H9 (cell line): ENCODE measurements around the gene CLCN6. TPM values are rescaled to one million over a fixed set of nuclear protein-coding genes. Genes with fewer than 3 reads are reported as not detected.

ENCODE experiments used
- DNase-seq: peaks from one replicate; pipeline ENCODE4 v3.0.0-alpha.2; 2017
- H2AFZ ChIP-seq: one replicate; pipeline ENCODE4 v1.6.1; 2013; ENCODE audit warnings: mild to moderate bottlenecking, low read length, control low read depth, moderate library complexity
- H2AK5ac ChIP-seq: 2 replicates; pipeline ENCODE4 v1.6.1; 2013; ENCODE audit warnings: low read length, control low read depth, mixed read lengths; ENCODE audit not compliant: insufficient read length
- H2BK120ac ChIP-seq: one replicate; pipeline ENCODE4 v1.6.1; 2013; ENCODE audit warnings: low read depth, mild to moderate bottlenecking, low read length, control low read depth, inconsistent platforms; ENCODE audit not compliant: poor library complexity, severe bottlenecking
- H2BK12ac ChIP-seq: 2 replicates; pipeline ENCODE4 v1.6.1; 2013; ENCODE audit warnings: low read length, control low read depth, mixed read lengths, low read depth; ENCODE audit not compliant: insufficient read length
- H2BK15ac ChIP-seq: 2 replicates; pipeline ENCODE4 v1.6.1; 2013; ENCODE audit warnings: low read depth, low read length, control low read depth
- H2BK20ac ChIP-seq: one replicate; pipeline ENCODE4 v1.6.1; 2013; ENCODE audit warnings: low read depth, mild to moderate bottlenecking, low read length, control low read depth, inconsistent platforms; ENCODE audit not compliant: poor library complexity, severe bottlenecking
- H2BK5ac ChIP-seq: 2 replicates; pipeline ENCODE4 v1.6.1; 2013; ENCODE audit warnings: low read length, control low read depth, mixed read lengths; ENCODE audit not compliant: insufficient read length
- H3K14ac ChIP-seq: 2 replicates; pipeline ENCODE4 v1.6.1; 2013; ENCODE audit warnings: low read length, control low read depth; ENCODE audit not compliant: insufficient read depth
- H3K18ac ChIP-seq: 2 replicates; pipeline ENCODE4 v1.6.1; 2013; ENCODE audit warnings: low read depth, mild to moderate bottlenecking, mixed read lengths, low read length, control low read depth; ENCODE audit not compliant: insufficient read length
- H3K23ac ChIP-seq: 2 replicates; pipeline ENCODE4 v1.6.1; 2013; ENCODE audit warnings: low read length, control low read depth, mixed read lengths, low read depth; ENCODE audit not compliant: insufficient read length
- H3K23me2 ChIP-seq: 2 replicates; pipeline ENCODE4 v1.6.1; 2013; ENCODE audit warnings: low read depth, mild to moderate bottlenecking, mixed read lengths, low read length, control low read depth; ENCODE audit not compliant: insufficient read length, poor library complexity, severe bottlenecking
- H3K27ac ChIP-seq: 2 replicates; pipeline ENCODE4 v1.5.1; 2013; ENCODE audit warnings: low read length, control low read depth, mixed read lengths, low read depth; ENCODE audit not compliant: insufficient read length
- H3K27me3 ChIP-seq: 2 replicates; pipeline ENCODE4 v1.6.1; 2013; ENCODE audit warnings: low read length, control low read depth, inconsistent platforms; ENCODE audit not compliant: insufficient read depth
- H3K4ac ChIP-seq: 2 replicates; pipeline ENCODE4 v1.6.1; 2013; ENCODE audit warnings: low read depth, mild to moderate bottlenecking, control low read depth, inconsistent platforms, low read length, moderate library complexity
- H3K4me1 ChIP-seq: 2 replicates; pipeline ENCODE4 v1.6.1; 2013; ENCODE audit warnings: low read length, control low read depth, inconsistent platforms; ENCODE audit not compliant: insufficient read depth
- H3K4me2 ChIP-seq: 2 replicates; pipeline ENCODE4 v1.6.1; 2013; ENCODE audit warnings: low read length, control low read depth, mixed read lengths; ENCODE audit not compliant: insufficient read length, insufficient read depth
- H3K56ac ChIP-seq: 2 replicates; pipeline ENCODE4 v1.6.1; 2013; ENCODE audit warnings: low read depth, mild to moderate bottlenecking, mixed read lengths, low read length, control low read depth; ENCODE audit not compliant: insufficient read length
- H3K79me1 ChIP-seq: 2 replicates; pipeline ENCODE4 v1.6.1; 2013; ENCODE audit warnings: low read depth, mild to moderate bottlenecking, moderate library complexity, low read length, control low read depth, inconsistent platforms; ENCODE audit not compliant: insufficient read depth, poor library complexity, severe bottlenecking
- H3K79me2 ChIP-seq: 2 replicates; pipeline ENCODE4 v1.6.1; 2013; ENCODE audit warnings: low read length, control low read depth, inconsistent platforms; ENCODE audit not compliant: insufficient read depth
- H3K9ac ChIP-seq: 2 replicates; pipeline ENCODE4 v1.6.1; 2013; ENCODE audit warnings: low read length, control low read depth, mixed read lengths; ENCODE audit not compliant: insufficient read length; ENCODE audit errors: extremely low read depth
- H3K9me3 ChIP-seq: one replicate; pipeline ENCODE4 v1.6.1; 2013; ENCODE audit warnings: low read depth, low read length, inconsistent platforms; ENCODE audit not compliant: control insufficient read depth
- H3T11ph ChIP-seq: one replicate; pipeline ENCODE4 v1.6.1; 2013; ENCODE audit warnings: mild to moderate bottlenecking, low read length, control low read depth, inconsistent platforms
- H4K20me1 ChIP-seq: one replicate; pipeline ENCODE4 v1.6.1; 2013; ENCODE audit not compliant: control insufficient read depth, insufficient read length, insufficient read depth
- H4K5ac ChIP-seq: 2 replicates; pipeline ENCODE4 v1.6.1; 2013; ENCODE audit warnings: low read depth, mild to moderate bottlenecking, mixed read lengths, low read length, control low read depth; ENCODE audit not compliant: insufficient read length
- H4K8ac ChIP-seq: replicated peaks from 2 replicates; pipeline ENCODE4 v1.6.1; 2013; ENCODE audit warnings: low read length, control low read depth, mixed read lengths, low read depth; ENCODE audit not compliant: insufficient read length
- H4K91ac ChIP-seq: 2 replicates; pipeline ENCODE4 v1.6.1; 2013; ENCODE audit warnings: low read depth, mild to moderate bottlenecking, moderate library complexity, mixed read lengths, low read length, control low read depth; ENCODE audit not compliant: insufficient read length
- H3K27ac Mint-ChIP-seq, 3 experiments: 2 replicates in 2 of 3; 3 replicates in 1 of 3; pipeline ENCODE4 v1.8.0; 2020 to 2021; ENCODE audit warnings: mixed read lengths in 3 of 3, mild to moderate bottlenecking in 1 of 3, moderate library complexity in 1 of 3
- H3K27me3 Mint-ChIP-seq: 2 replicates; pipeline ENCODE4 v1.8.0; 2021; ENCODE audit warnings: low read depth, mild to moderate bottlenecking, moderate library complexity, mixed read lengths
- H3K36me3 Mint-ChIP-seq, 3 experiments: 2 replicates in 2 of 3; 3 replicates in 1 of 3; pipeline ENCODE4 v1.8.0; 2020 to 2021; ENCODE audit warnings: low read depth in 3 of 3, mixed read lengths in 3 of 3; ENCODE audit not compliant: insufficient read depth in 1 of 3
- H3K4me1 Mint-ChIP-seq, 2 experiments: 2 replicates each; pipeline ENCODE4 v1.8.0; 2020; ENCODE audit warnings: mixed read lengths in 2 of 2
- H3K4me3 Mint-ChIP-seq, 2 experiments: 2 replicates in 1 of 2; 3 replicates in 1 of 2; pipeline ENCODE4 v1.8.0; 2020 to 2021; ENCODE audit warnings: mild to moderate bottlenecking in 2 of 2, mixed read lengths in 2 of 2, moderate library complexity in 1 of 2
- H3K9me3 Mint-ChIP-seq, 2 experiments: 2 replicates in 1 of 2; 3 replicates in 1 of 2; pipeline ENCODE4 v1.8.0; 2020; ENCODE audit warnings: mild to moderate bottlenecking in 2 of 2, mixed read lengths in 2 of 2, moderate library complexity in 1 of 2
- WGBS: extraction: QIAGEN DNeasy Blood & Tissue Kit; methylation state at CpG from one replicate; pipeline ENCODE4 v1.1.7; 2013; ENCODE audit warnings: missing lambda C conversion rate, low lambda C conversion rate, mixed read lengths; ENCODE audit not compliant: insufficient read length; ENCODE audit errors: extremely low coverage; 5-methylcytosine and 5-hydroxymethylcytosine counted together
- total RNA-seq: library from RNA; stranded (reverse); gene quantifications from 2 replicates; pipeline ENCODE4 v1.2.1, GENCODE V29; 2021
- TF ChIP-seq, protein P1 (sequence below): fragments of 200-600 bp; sonication (generic); conservative IDR thresholded peaks from 3 replicates; pipeline ENCODE4 v1.8.0; 2021; ENCODE audit warnings: antibody characterized with exemption, mild to moderate bottlenecking

CLCN6 gene
- total RNA-seq, 1 experiment from 2014 or later, result 20.5 TPM

DNA sequence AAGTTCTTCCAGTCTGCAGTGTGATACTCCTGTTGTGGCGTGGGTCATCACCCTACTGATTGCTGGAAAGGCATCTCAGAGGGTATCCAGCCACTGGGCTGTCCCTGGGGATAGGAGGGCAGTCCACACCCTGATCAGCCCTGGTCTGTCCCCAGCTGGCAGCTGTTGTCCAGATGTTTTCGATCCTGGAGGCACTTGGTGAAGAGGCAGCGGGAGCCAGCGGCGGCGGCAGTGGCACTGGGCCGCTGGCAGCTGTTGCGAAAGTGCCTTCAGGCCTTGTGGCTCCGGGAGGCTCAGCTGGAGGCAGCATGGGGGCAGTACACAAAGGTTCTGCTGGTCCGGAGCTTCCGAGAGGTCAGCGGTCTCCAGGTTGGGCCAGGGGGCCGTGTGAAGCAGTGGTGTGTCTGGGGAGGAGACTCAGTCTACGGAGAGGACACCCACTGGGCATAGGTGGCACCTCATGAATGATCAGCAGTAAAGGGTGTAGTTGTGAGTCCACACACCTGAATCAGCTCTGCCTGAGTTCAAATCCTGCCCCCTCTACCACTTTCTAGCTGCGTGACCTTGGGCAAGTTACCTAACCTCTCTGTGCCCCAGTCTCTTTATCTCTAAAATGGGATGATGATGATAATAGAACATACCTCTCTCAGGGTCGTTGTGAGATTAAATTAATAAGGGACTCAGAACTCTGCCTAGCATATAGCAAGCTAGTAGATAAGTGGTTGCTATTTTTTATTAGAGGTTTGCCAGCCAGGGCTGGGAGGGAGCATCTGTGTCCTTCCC, 37.9 kb upstream of the CLCN6 start:
- no peak overlapping the region for H3K18ac ChIP-seq
- no peak overlapping the region for H3K9ac ChIP-seq
- H3K56ac ChIP-seq, result no peak overlapping the region
- Mint-ChIP-seq H3K4me1 (peaks cover 2 to 8% of the 10 kb centered on the region in 2 experiments; a peak in 3 of 4 replicates), H3K27me3 (peaks cover 35% of the 10 kb centered on the region), H3K36me3 (no peaks in the 10 kb centered on the region), H3K27ac (no peak overlapping the region; a peak in 1 of 7 replicates), H3K9me3 (no peaks in the 10 kb centered on the region; a peak in 1 of 5 replicates), H3K4me3 (no peak overlapping the region)
- no peak for DNase-seq
- no peak overlapping the region for H2BK5ac ChIP-seq
- no peak overlapping the region for H2AFZ ChIP-seq
- TF ChIP-seq, protein P1, sequence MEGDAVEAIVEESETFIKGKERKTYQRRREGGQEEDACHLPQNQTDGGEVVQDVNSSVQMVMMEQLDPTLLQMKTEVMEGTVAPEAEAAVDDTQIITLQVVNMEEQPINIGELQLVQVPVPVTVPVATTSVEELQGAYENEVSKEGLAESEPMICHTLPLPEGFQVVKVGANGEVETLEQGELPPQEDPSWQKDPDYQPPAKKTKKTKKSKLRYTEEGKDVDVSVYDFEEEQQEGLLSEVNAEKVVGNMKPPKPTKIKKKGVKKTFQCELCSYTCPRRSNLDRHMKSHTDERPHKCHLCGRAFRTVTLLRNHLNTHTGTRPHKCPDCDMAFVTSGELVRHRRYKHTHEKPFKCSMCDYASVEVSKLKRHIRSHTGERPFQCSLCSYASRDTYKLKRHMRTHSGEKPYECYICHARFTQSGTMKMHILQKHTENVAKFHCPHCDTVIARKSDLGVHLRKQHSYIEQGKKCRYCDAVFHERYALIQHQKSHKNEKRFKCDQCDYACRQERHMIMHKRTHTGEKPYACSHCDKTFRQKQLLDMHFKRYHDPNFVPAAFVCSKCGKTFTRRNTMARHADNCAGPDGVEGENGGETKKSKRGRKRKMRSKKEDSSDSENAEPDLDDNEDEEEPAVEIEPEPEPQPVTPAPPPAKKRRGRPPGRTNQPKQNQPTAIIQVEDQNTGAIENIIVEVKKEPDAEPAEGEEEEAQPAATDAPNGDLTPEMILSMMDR, result no peak
- no peak overlapping the region for H4K8ac ChIP-seq
- H3K4me2 ChIP-seq, result no peak overlapping the region
- no peaks in the 10 kb centered on the region for H4K20me1 ChIP-seq
- H4K5ac ChIP-seq, result no peak overlapping the region
- H2BK15ac ChIP-seq, result no peak overlapping the region
- no peaks in the 10 kb centered on the region for H3K79me2 ChIP-seq
- no peaks in the 10 kb centered on the region for H3K27me3 ChIP-seq
- H2BK12ac ChIP-seq, result no peak overlapping the region
- H3K4me1 ChIP-seq, result no peaks in the 10 kb centered on the region
- no peaks in the 10 kb centered on the region for H3K79me1 ChIP-seq
- H3K23ac ChIP-seq, result no peak overlapping the region
- no peaks in the 10 kb centered on the region for H3K23me2 ChIP-seq
- H3T11ph ChIP-seq, result no peak overlapping the region
- H3K9me3 ChIP-seq, result no peaks in the 10 kb centered on the region
- H2AK5ac ChIP-seq, result no peak overlapping the region
- no peak overlapping the region for H3K14ac ChIP-seq
- H2BK20ac ChIP-seq, result no peak overlapping the region
- no peak overlapping the region for H4K91ac ChIP-seq
- no peak overlapping the region for H2BK120ac ChIP-seq
- no CpG with 5 or more reads among the region's 16 CpGs for WGBS
- no peak overlapping the region for H3K4ac ChIP-seq
- H3K27ac ChIP-seq, result no peak overlapping the region
